ENCODE results near the gene ISCA2. TPM values are rescaled to one million over a fixed set of nuclear protein-coding genes. Genes with fewer than 3 reads are reported as not detected.

The ISCA2 gene
- total RNA-seq, 4 donors from 2014 or later = 7.9 to 14.7 (median 11.2) TPM

DNA sequence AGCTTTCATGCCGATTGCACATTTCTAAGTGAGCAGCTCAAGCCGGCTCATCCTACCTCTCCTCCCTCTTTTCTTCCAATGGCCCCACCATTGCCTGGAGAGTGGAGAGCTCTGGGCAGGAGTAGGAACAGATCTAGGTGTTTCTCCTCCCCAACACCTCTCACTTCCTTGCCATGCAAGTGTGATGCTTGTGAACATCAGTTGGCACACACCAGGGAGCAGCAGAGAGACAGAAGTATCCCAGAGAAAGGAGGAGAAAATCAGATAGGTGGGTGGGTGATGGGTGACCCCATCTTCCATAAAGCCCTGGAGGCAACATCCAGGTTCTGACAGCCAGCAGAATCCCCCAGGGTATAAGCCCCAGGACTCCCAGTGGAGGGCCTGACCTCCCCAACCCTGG lies 28.2 kb upstream of the ISCA2 start:
- Histone ChIP-seq H3K27me3 (no peaks in the 10 kb centered on the region), H3K4me3 (no peak overlapping the region), H3K4me1 (peaks cover 22% of the 10 kb centered on the region), H3K9me3 (no peaks in the 10 kb centered on the region), H3K27ac (no peak overlapping the region), H3K36me3 (no peaks in the 10 kb centered on the region)
- no peak for TF ChIP-seq POLR2AphosphoS5 (IDR thresholded peaks at IDR 0.05)
- no peak for TF ChIP-seq POLR2A (IDR thresholded peaks at IDR 0.05)
- no peak for TF ChIP-seq EP300 (IDR thresholded peaks at IDR 0.05)
- TF ChIP-seq, protein P1, sequence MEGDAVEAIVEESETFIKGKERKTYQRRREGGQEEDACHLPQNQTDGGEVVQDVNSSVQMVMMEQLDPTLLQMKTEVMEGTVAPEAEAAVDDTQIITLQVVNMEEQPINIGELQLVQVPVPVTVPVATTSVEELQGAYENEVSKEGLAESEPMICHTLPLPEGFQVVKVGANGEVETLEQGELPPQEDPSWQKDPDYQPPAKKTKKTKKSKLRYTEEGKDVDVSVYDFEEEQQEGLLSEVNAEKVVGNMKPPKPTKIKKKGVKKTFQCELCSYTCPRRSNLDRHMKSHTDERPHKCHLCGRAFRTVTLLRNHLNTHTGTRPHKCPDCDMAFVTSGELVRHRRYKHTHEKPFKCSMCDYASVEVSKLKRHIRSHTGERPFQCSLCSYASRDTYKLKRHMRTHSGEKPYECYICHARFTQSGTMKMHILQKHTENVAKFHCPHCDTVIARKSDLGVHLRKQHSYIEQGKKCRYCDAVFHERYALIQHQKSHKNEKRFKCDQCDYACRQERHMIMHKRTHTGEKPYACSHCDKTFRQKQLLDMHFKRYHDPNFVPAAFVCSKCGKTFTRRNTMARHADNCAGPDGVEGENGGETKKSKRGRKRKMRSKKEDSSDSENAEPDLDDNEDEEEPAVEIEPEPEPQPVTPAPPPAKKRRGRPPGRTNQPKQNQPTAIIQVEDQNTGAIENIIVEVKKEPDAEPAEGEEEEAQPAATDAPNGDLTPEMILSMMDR (IDR thresholded peaks at IDR 0.05) = no peak
- DNase-seq (ENCODE audit: low spot score in 2 of 2) = no peak
- 73% methylated on average over 2 of the region's 2 CpGs for WGBS

DNA sequence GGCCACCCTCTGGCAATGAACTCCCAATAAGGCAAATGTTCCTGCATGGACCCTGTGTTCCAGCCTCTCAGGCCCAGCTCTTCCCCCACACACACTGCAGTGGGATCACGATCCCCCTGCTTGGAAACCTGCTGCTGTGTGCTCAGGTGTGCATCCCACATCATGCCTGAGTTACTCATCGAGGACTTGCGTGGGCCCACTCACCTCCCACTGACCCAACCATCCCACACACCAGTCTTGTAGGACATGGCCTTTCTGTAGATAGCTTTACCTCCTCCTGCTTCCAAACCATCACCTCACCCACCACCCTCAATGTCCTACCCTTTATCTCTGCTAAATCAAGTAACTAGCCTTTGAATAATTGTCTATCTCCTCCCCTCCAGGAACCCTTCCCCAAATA lies 25.1 kb upstream of the ISCA2 start:
- Histone ChIP-seq H3K4me3 (no peak overlapping the region), H3K9me3 (no peaks in the 10 kb centered on the region), H3K27me3 (no peaks in the 10 kb centered on the region), H3K36me3 (peaks cover 8% of the 10 kb centered on the region), H3K4me1 (peaks cover 31% of the 10 kb centered on the region), H3K27ac (no peak overlapping the region)
- 89% methylated on average over 3 of the region's 3 CpGs for WGBS
- no peak for DNase-seq (ENCODE audit: low spot score in 2 of 2)
- TF ChIP-seq, protein P1 (IDR thresholded peaks at IDR 0.05) = no peak
- TF ChIP-seq POLR2AphosphoS5 (IDR thresholded peaks at IDR 0.05) (no peak), EP300 (IDR thresholded peaks at IDR 0.05) (no peak), POLR2A (IDR thresholded peaks at IDR 0.05) (no peak)

DNA sequence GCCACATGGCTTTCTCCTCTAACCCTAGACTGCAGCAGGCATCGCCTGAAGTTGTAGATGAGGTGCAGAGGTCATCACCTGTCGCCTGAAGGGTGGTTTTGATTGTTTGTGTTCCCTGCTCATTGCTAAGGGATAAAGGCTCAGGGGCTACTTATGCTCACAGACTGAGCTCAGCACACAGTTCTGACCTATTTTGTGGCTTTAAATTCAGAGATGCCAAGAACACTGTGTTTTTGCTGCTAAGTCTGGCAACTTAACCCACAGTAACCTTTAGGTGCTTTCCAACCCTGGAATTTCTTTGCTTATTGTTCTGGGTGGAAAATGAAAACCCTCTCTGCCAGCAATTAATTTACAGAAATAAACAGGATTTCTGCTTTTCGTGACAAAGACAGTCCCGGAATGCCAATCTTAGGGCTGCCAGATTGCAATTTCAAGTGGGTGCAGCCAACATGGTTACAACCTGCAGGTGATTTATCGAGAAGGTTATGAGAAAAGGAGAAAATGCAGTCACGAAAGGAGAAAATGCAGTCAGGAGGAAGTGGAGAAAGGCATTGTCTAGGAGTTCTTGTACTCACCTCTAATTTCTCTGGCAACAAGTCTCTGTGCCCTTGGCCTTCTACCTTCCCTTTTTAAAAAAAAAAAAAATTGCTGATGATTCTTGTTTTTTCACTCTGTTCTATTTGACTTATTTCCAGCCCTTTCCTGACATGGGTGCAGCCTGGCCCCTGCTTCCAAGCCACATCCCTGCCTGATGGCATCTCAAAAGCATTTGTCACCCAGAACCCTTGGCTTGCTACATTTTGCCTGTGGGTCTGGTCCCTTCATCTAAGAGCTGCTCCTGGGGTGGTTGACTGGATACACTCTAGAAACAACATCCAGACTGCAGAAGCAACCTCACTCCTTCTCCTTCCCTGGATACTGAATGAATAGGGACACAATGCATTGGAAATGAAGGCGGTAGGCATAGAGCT lies 23.7 kb upstream of the ISCA2 start:
- H3K9me3 ChIP-seq = no peaks in the 10 kb centered on the region
- no peak overlapping the region for H3K4me3 ChIP-seq
- H3K27ac ChIP-seq = peak overlapping the region; percentile 53
- H3K27me3 ChIP-seq = no peaks in the 10 kb centered on the region
- DNase-seq (ENCODE audit: low spot score in 2 of 2) = no peak
- TF ChIP-seq EP300 (IDR thresholded peaks at IDR 0.05) = no peak
- TF ChIP-seq, protein P1 (IDR thresholded peaks at IDR 0.05) = no peak
- no peak for TF ChIP-seq POLR2A (IDR thresholded peaks at IDR 0.05)
- no peak for TF ChIP-seq POLR2AphosphoS5 (IDR thresholded peaks at IDR 0.05)
- WGBS = 49% methylated on average over 7 of the region's 7 CpGs
- H3K4me1 ChIP-seq = peaks cover 31% of the 10 kb centered on the region
- H3K36me3 ChIP-seq = peaks cover 18% of the 10 kb centered on the region

DNA sequence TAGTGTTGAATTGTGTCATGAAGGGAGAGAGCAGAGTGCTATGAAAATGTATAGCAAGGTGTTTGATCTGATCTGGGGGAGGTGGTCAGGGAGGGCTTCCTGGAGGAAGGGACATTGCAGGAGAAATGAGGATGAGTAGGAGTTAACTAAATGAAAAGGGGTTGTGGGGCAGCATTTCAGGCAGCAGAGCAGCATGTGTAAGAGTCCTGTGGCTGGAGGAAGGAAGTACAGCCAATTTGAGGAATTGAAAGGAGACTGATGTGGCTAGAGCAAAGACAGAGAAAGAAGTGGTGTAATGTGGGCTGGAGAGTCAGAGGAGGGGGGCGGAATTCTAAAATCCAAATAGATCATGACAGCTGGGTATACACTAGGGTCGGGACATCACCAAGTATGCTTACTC lies 21.0 kb upstream of the ISCA2 start:
- DNase-seq (ENCODE audit: low spot score in 2 of 2) = no peak
- Histone ChIP-seq H3K36me3 (peaks cover 29% of the 10 kb centered on the region), H3K27ac (no peak overlapping the region), H3K9me3 (no peaks in the 10 kb centered on the region), H3K4me3 (no peak overlapping the region), H3K27me3 (no peaks in the 10 kb centered on the region), H3K4me1 (peaks cover 31% of the 10 kb centered on the region)
- 90% methylated on average over 2 of the region's 2 CpGs for WGBS
- TF ChIP-seq EP300 (IDR thresholded peaks at IDR 0.05) (no peak), POLR2A (IDR thresholded peaks at IDR 0.05) (no peak), POLR2AphosphoS5 (IDR thresholded peaks at IDR 0.05) (no peak)
- TF ChIP-seq, protein P1 (IDR thresholded peaks at IDR 0.05) = no peak

DNA sequence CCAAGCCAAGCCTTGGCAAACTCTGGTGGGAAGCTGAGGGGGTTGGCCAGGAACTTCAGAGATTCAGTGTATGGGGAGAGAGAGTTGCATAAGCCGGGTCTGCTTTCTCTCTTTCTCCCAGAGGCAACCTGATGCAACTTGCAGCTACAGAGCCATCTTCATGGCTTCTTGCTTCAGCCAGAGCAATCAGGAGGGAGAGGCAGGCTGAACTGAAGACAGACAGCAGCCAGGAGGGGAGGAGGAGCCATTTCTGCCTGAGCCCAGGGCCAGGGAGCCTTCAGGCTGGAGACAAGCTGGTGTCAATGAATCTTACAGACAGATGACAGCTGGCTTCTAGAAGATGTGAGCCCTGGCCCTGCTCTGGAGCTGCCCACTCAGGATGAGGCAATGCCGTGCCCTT lies 19.2 kb upstream of the ISCA2 start:
- Histone ChIP-seq H3K27ac (no peak overlapping the region), H3K4me1 (peaks cover 19% of the 10 kb centered on the region), H3K36me3 (peaks cover 41% of the 10 kb centered on the region), H3K27me3 (no peaks in the 10 kb centered on the region), H3K4me3 (no peak overlapping the region), H3K9me3 (no peaks in the 10 kb centered on the region)
- no peak for DNase-seq (ENCODE audit: low spot score in 2 of 2)
- WGBS = 70% methylated on average over 2 of the region's 2 CpGs
- TF ChIP-seq POLR2A (IDR thresholded peaks at IDR 0.05) (no peak), POLR2AphosphoS5 (IDR thresholded peaks at IDR 0.05) (no peak), EP300 (IDR thresholded peaks at IDR 0.05) (no peak)
- TF ChIP-seq, protein P1 (IDR thresholded peaks at IDR 0.05) = no peak
